ENCODE results near the gene SCN5A. TPM values are rescaled to one million over a fixed set of nuclear protein-coding genes. Genes with fewer than 3 reads are reported as not detected.

The SCN5A gene
- total RNA-seq, 2 donors from 2014 or later: 102 to 118 TPM

GRCh38 chr3:38548154-38548931 lies 101.1 kb downstream of the SCN5A start:
- no peaks in the 10 kb centered on the region for H3K27me3 ChIP-seq
- H3K27ac ChIP-seq: peak overlapping the region; percentile 73 to 78
- no peak overlapping the region for H3K4me3 ChIP-seq
- H3K4me1 ChIP-seq: peaks cover 0 to 27% of the 10 kb centered on the region in 2 donors
- no peak for TF ChIP-seq CTCF (IDR thresholded peaks at IDR 0.05)
- H3K36me3 ChIP-seq: peaks cover 16% of the 10 kb centered on the region
- peak; percentile 51 for DNase-seq (ENCODE audit: low spot score)
- no peaks in the 10 kb centered on the region for H3K9me3 ChIP-seq

- DNase-seq (ENCODE audit: low spot score): no peak
These were observed 103.5 kb downstream of the SCN5A start for GRCh38 chr3:38545983-38546382.

GRCh38 chr3:38545550-38545949 lies 103.9 kb downstream of the SCN5A start:
- no peaks in the 10 kb centered on the region for H3K9me3 ChIP-seq
- no peak overlapping the region for H3K4me3 ChIP-seq
- H3K27ac ChIP-seq: peak overlapping the region; percentile 82 to 87
- H3K36me3 ChIP-seq: peaks cover 4% of the 10 kb centered on the region
- H3K4me1 ChIP-seq: peaks cover 0 to 48% of the 10 kb centered on the region in 2 donors
- no peak for DNase-seq (ENCODE audit: low spot score)
- no peaks in the 10 kb centered on the region for H3K27me3 ChIP-seq
- TF ChIP-seq CTCF (IDR thresholded peaks at IDR 0.05): no peak

More at GRCh38 chr3:38545983-38546382, 103.5 kb downstream of the SCN5A start:
- H3K4me1 ChIP-seq: peaks cover 0 to 48% of the 10 kb centered on the region in 2 donors
- H3K36me3 ChIP-seq: peaks cover 9% of the 10 kb centered on the region
- TF ChIP-seq CTCF (IDR thresholded peaks at IDR 0.05): no peak
- no peak overlapping the region for H3K4me3 ChIP-seq
- no peaks in the 10 kb centered on the region for H3K27me3 ChIP-seq
- H3K9me3 ChIP-seq: no peaks in the 10 kb centered on the region
- H3K27ac ChIP-seq: peak overlapping the region; percentile 82 to 87

GRCh38 chr3:38544926-38545325 lies 104.6 kb downstream of the SCN5A start:
- DNase-seq (ENCODE audit: low spot score): no peak
- H3K4me3 ChIP-seq: no peak overlapping the region
- H3K4me1 ChIP-seq: peaks cover 0 to 52% of the 10 kb centered on the region in 2 donors
- no peak for TF ChIP-seq CTCF (IDR thresholded peaks at IDR 0.05)
- no peaks in the 10 kb centered on the region for H3K27me3 ChIP-seq
- H3K9me3 ChIP-seq: no peaks in the 10 kb centered on the region
- H3K36me3 ChIP-seq: no peaks in the 10 kb centered on the region
- H3K27ac ChIP-seq: peak overlapping the region; percentile 82 to 87

GRCh38 chr3:38543586-38543985 lies 105.9 kb downstream of the SCN5A start:
- H3K9me3 ChIP-seq: no peaks in the 10 kb centered on the region
- peak overlapping the region; percentile 83 to 91 for H3K27ac ChIP-seq
- no peaks in the 10 kb centered on the region for H3K27me3 ChIP-seq
- no peak overlapping the region for H3K4me3 ChIP-seq
- DNase-seq (ENCODE audit: low spot score): peak; percentile 75
- H3K36me3 ChIP-seq: no peaks in the 10 kb centered on the region
- H3K4me1 ChIP-seq: peaks cover 0 to 60% of the 10 kb centered on the region in 2 donors
- no peak for TF ChIP-seq CTCF (IDR thresholded peaks at IDR 0.05)

Measured in right atrium auricular region (tissue), 2 donors.